NCI-H1048 (cell line): ENCODE data around the gene PRSS53.

ENCODE experiments used
- DNase-seq: peaks from one replicate; lab custom pipeline; 2025; lab: John Stamatoyannopoulos, UW

PRSS53 gene

DNA sequence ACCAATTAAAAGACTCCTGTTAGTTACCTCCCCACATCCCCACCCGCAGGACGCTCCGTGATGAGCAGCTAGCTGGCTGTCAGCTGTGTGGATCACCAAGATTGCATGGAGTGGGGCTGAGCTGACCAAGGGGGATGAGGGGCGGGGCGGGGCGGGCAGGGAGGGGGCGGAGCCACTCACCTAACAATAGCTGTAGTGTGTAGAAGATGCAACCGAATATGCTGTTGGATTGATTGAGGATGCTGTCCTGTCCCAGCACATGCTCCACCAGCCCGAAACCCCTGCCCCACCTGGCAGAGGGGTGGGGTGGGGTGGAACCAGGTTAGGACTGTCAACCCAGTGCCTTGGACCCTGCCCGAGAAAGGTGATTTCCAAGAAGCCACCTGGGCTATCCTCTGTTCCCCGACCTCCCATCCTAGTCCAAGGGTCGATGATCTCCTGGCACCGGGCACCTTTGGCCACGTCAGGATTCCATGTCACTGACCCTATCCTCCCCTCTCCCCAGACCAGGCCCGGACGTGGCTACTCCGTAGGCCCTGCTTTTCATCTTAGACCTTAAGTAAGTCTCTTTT lies 4.5 kb upstream of the PRSS53 start:
- DNase-seq, result no peak

DNA sequence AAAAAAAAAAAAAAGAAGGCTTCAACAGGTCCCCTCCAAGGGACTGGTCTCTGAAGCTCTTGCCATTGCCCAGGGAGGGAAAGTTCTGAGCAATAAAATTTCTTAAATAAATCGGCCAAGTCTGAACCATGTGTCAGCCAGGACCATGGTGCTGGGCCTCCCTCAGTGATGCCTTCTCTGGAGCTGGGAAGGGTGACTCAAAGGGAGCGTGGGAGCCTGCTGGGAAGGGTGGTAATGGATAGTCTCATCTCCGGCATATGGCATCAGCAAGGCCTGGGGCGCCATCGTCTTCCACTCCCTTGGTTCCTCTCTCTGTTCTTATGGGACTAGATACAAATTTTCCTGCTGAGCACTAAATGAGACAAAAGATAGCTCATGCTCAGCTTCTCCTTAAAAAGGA lies 3.6 kb upstream of the PRSS53 start:
- no peak for DNase-seq

DNA sequence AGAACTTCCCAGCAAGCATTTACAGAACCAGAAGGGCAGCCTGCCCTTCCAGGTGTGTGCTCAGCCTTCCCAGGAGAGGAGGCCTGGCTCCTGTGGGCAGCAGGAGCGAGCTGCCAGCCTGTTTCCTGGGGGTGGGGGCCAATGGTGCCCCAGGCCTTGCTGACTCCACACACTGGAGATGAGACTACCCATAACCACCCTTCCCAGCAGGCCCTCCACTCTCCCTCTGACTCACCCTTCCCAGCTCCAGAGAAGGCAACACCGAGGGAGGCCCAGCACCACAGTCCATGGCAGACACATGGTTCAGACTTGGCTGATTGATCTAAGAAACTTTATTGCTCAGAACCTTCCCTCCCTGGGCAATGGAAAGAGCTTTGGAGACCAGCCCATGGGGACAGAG lies 1.8 kb upstream of the PRSS53 start:
- no peak for DNase-seq

DNA sequence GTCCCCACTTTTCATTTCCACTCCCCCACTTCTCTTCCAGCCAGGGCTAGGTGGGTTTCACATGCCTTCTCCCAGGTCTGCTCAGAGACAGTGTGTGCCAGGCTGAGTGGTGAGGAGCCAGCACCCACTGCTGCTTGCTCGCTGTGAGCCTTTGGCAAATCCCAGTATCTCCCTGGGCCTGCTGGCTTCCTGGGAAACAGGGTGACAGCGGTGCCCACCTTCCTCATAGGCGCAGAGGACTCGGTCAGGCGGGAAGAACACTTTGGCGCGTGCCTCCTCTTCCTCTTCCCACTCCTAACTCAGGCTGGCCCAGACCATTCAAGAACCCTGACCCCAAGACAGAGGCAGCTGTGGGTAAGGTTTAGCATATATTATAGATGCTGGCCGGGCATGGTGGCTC lies 456 bp upstream of the PRSS53 start:
- no peak for DNase-seq

- DNase-seq, result no peak
Measured at GRCh38 chr16:31087971-31088370, 772 bp downstream of the PRSS53 start.

GRCh38 chr16:31087481-31087880 lies 1.3 kb downstream of the PRSS53 start:
- DNase-seq, result no peak

DNA sequence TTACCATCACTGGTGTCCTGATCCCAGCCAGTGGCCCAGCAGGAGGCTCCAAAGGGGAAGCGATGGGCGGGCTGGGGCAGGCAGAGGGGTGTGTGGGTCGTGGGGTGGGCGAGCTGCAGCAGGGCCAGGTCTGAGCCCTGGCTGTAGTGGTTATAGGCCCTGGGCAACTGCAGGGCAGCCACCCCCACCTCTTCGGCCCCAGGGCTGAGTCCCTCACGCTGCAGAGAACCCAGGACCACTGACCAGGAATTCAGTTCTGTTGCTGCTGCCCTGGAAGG lies 2.2 kb downstream of the PRSS53 start:
- no peak for DNase-seq

DNA sequence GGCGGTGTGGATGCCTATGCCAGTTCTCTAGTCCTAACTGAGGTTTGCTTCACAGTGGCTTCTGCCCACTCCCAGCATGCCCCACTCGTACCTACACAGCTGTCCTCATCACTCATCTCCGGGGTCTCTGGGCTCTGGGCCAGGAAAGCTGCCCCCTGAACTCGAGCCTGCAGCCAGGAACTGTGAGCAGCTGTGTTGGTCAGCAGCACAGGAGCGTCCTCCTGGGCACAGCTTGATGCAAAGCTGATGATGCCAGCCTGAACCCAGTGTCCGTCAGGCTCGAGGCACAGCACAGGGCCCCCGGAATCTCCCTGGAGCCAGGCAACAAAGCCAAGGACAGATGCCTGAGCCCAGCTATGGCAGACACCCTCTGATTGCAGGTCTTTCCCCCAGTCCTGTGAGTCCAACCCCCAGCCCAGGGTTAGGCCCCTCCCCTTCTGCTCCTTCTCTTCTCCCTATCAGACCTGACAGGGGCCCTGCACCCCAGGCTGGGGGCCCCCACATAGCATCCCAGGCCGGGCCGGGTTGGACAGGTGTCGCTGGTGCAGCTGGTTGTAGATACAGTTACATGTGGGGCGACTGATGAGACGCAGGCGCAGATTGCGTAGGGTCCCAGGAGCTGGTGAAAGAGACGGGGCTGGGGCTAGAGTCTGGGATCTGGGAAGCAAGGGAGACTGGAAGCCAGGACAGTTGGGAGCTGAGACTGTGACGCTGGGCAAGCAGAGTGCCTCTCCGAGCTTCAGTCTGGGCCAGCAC lies 2.7 kb downstream of the PRSS53 start:
- DNase-seq, result no peak

DNA sequence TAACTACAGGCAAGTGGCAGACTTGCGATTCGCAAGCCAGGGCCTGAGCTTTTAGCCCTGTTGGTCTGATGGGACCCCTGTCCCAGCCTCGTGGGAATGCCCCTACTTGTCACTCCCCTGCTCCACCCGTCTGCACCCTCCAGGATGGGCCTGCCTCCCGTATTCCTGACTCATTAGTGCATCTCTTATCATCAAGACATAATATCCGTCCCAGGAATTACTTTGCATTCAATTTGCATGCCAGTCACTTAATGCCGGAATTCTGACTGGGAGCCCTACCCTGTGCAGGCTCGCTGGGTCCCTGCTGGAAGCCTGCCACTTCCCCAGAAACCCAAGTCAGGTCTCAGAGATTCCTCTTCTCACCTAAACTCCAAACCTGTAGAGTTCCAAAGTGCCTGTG lies 3.3 kb downstream of the PRSS53 start:
- peak; percentile 35 for DNase-seq

DNA sequence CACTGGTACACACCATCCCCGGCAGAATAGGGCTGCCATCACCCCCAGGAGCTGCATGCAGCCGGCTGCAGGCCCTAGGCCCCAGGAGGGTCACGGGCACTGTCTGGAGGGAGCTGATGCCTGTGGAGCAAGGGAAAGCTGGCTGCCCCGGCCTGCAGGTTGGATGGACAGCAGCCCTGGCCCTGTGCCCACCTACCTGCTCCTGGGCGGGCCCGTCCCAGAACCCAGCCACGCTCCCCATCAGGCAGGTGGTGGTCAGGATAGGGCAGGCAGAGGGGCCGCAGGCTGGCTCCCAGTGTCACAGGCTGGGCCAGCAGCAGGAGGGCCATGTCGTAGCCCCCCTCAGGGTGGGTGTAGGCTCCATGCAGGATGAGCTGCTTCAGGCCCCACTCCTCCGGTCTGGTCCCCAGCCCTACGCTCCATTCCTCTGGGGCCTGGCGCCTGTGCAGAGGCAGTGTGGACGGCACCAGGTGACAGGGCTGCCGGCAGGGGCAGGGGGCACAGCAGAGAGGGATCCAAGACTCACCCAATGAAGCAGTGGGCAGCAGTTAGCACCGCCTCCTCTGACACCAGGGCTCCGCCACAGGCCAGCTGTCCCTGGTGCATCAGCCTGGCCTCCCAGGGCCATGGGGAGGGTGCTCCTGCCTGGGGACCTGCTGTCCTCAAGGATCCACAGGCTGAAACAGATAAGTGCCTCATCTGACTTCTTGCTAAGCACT lies 4.0 kb downstream of the PRSS53 start:
- no peak for DNase-seq

DNA sequence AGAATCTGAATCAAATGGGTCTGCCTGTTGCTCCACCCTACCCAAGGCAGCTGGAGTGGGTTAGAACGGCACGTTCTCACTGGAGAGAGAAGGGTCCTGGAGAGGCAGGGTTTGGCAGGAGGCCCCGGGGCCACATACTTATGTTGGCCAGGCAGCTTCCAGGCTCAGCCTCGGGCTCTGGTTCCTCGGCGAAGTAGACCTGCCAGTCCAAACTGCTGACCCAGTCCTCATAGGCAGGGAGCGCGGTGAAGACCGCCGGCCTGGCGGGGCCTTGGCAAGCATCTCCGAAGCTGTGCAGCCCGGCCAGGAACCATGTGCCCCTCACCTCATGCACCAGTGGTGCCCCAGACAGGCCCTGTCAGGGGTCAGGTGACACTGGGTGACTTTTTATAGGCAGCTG lies 4.8 kb downstream of the PRSS53 start:
- no peak for DNase-seq

DNA sequence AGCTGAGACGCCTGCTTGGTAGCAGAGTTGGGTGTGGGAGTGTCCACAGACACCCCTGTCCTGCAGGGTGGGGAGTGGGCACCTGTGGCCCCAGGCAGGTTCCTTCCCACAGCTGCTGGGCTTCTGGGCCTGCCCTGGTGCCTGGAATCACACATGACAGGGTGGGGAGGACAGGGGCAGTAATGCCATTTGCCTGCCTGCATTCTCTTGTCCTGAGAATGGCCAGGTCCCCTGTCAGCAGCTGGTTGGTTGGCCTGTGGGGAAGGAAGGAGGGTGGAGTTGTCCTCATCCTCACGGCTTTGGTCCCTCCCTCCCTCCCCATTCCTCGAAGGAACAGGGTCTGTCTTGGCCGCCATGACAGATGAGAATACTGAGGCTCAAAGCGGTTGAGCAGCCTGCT lies 5.2 kb downstream of the PRSS53 start:
- no peak for DNase-seq

DNA sequence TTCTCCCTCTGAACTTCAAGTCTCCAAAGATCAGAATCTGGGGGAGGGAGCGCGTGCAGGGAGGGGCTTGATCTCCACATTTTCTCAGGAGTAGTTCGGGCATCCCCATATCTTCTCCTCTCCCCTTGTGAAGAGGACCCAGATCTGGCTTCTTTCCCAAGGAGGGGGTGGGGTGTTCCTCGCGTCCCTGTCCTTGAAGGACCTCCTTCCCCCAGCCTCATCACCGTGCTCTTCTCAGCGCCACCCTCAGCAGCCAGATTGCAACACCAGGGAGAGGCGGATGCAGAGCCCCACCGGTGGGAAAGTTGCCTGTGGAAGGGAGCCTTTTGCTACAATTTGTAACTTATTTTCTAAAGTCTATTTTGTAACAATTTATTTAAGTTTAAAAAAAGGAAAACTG lies 5.7 kb downstream of the PRSS53 start:
- DNase-seq, result no peak

DNA sequence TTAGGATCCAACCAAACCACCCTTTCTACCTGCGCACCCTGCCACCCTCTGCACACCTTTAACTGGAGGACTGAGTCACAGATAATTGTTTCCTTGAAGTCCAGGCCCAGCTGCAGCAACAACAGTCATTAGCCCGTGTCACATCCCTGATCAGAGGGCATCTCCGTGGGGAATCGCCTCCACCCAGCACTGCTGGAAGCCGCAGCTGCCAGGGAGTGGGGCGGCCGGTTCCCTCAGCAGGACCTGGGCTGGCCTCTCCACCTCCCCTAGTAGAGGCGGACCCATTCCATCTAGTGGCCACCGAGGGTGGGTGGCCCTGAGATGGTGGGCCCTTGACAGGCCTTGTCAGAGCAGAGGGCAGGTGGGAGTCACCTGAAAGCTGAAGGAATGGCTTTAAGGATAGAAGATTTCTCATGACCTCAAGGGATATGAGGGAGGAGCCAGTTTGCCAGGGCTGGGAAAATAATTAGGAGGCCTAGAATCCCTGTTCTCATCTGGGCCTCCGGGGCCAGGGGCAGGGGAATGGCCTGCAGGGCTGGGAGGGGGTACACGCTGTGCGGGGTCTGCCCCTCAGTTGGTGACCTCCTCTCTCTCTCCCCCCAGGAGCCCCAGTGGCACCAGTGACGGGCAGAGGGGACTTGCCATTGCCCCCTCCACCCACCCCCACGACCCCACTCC lies 6.2 kb downstream of the PRSS53 start:
- DNase-seq, result no peak

DNA sequence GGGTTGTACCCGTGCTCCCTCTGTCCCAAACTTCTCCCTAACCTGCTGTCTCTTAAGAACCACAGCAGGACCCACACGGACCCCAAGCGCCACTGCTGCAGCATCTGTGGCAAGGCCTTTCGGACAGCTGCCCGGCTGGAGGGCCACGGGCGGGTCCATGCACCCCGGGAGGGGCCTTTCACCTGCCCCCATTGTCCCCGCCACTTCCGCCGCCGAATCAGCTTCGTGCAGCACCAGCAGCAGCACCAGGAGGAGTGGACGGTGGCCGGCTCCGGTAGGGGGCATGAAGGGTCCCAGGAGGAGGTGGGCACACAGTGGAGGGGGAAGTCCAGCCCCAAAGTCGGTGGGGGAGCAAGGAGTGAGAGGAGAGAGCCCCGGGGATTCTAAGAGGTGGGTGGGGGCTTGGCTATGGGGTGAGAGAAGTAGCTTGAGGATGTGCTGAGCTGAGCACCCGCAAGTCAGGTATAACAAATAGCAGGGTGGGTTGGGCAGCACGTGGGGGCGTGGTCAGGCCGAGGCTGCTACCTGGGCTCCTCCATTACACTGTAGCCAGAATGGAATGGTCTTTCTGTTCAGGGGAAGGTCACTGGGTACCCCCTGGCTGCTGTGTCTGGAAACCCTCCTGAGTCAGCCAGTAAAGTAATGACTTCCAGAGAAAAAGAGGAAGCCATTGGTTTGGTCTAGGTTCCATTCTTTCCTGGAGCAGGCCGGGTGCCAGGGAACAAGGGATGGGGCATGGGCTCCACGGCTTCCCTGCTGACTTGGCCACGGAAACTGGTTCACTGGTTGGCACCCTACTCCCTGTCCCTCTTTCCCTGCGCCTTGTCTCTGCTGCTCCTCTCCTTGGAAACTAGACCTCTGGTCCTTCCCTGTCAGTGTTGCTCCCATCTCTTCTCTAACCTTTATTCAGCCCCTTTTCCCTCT lies 7.1 kb downstream of the PRSS53 start:
- DNase-seq, result no peak

DNA sequence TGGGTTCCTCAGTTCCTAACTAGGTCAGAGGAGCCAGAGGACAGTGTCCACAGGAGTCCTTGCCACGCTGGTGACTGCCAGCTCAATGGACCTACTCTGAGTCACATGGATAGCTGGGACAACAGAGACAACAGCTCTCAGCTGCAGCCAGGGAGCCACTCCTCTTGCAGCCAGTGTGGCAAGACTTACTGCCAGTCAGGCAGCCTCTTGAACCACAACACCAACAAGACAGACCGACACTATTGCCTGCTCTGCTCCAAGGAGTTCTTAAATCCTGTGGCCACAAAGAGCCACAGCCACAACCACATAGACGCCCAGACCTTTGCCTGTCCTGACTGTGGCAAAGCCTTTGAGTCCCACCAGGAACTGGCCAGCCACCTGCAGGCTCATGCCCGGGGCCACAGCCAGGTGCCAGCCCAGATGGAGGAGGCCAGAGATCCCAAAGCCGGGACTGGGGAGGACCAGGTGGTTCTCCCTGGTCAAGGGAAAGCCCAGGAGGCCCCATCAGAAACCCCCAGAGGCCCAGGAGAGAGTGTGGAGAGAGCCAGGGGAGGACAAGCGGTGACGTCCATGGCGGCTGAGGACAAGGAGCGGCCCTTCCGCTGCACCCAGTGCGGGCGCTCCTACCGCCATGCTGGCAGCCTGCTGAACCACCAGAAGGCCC lies 7.9 kb downstream of the PRSS53 start:
- no peak for DNase-seq

GRCh38 chr16:31080035-31080629 lies 8.6 kb downstream of the PRSS53 start:
- no peak for DNase-seq

- DNase-seq, result no peak
Measured at GRCh38 chr16:31079342-31079944, 9.3 kb downstream of the PRSS53 start.

DNA sequence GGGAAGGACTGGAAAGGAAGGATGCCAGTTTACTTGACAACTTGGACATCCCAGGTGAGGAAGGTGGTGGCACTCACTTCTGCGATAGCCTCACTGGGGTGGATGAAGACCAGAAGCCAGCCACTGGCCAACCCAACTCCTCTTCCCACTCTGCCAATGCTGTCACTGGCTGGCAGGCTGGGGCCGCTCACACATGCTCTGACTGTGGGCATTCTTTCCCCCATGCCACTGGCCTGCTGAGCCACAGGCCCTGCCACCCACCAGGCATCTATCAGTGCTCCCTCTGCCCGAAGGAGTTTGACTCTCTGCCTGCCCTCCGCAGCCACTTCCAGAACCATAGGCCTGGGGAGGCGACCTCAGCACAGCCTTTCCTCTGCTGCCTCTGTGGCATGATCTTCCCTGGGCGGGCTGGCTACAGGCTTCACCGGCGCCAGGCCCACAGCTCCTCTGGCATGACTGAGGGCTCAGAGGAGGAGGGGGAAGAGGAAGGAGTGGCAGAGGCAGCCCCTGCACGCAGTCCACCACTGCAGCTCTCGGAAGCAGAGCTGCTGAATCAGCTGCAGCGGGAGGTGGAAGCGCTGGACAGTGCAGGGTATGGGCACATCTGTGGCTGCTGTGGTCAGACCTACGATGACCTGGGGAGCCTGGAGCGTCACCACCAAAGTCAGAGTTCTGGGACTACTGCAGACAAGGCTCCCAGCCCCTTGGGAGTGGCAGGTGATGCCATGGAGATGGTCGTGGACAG lies 10.0 kb downstream of the PRSS53 start:
- no peak for DNase-seq
